Natural killer cell (primary cell): Measurements from ENCODE around the gene WSCD2. TPM values are rescaled to one million over a fixed set of nuclear protein-coding genes. Genes with fewer than 3 reads are reported as not detected.
"Not testable (repeated sequence)": the region's sequence is repeated elsewhere in the genome, so short reads cannot be mapped to it uniquely, and the experiment has no call there.

Experiments used
- ATAC-seq, 3 donors: fragments of 150-1000 bp in 2 of 3; fragments of 200-7000 bp in 1 of 3; cut with Tn5 transposase; 1 replicate in 1 of 3; 2 replicates in 2 of 3; pipeline ENCODE4 v1.10.0; 2021; ENCODE audit warnings: mild to moderate bottlenecking in 2 of 3, moderate library complexity in 2 of 3
- DNase-seq, 2 donors: peaks; one replicate each; pipeline versions ENCODE4 v3.0.0 to v3.0.0-alpha.2; 2013 to 2021; ENCODE audit warnings: mixed read lengths in 1 of 2
- H3K27ac ChIP-seq: one replicate; pipeline ENCODE4 v1.5.1; 2013; ENCODE audit warnings: mild to moderate bottlenecking, low read length
- H3K27me3 ChIP-seq: one replicate; pipeline ENCODE4 v1.6.1; 2013; ENCODE audit warnings: low read length; ENCODE audit not compliant: control insufficient read depth, insufficient read depth
- H3K36me3 ChIP-seq: one replicate; pipeline ENCODE4 v1.6.1; 2013; ENCODE audit warnings: low read length; ENCODE audit not compliant: control insufficient read depth, insufficient read depth
- H3K4me1 ChIP-seq: one replicate; pipeline ENCODE4 v1.6.1; 2013; ENCODE audit warnings: low read length; ENCODE audit not compliant: control insufficient read depth, insufficient read depth
- H3K4me3 ChIP-seq: one replicate; pipeline ENCODE4 v1.5.1; 2013; ENCODE audit warnings: low read length
- H3K9me3 ChIP-seq: one replicate; pipeline ENCODE4 v1.6.1; 2013; ENCODE audit warnings: low read length; ENCODE audit not compliant: control insufficient read depth, insufficient read depth
- H3K27ac Mint-ChIP-seq, 2 donors: one replicate each; pipeline ENCODE4 v1.8.0; 2022; ENCODE audit warnings: mild to moderate bottlenecking in 2 of 2, mixed read lengths in 2 of 2, moderate library complexity in 1 of 2
- H3K27me3 Mint-ChIP-seq, 2 donors: one replicate each; pipeline ENCODE4 v1.8.0; 2022; ENCODE audit warnings: low read depth in 2 of 2, mixed read lengths in 2 of 2
- H3K36me3 Mint-ChIP-seq: one replicate; pipeline ENCODE4 v1.8.0; 2022; ENCODE audit warnings: mixed read lengths
- H3K4me1 Mint-ChIP-seq, 2 donors: one replicate each; pipeline ENCODE4 v1.8.0; 2022; ENCODE audit warnings: mixed read lengths in 2 of 2
- H3K4me3 Mint-ChIP-seq: one replicate; pipeline ENCODE4 v1.8.0; 2022; ENCODE audit warnings: mild to moderate bottlenecking, moderate library complexity, mixed read lengths
- H3K9me3 Mint-ChIP-seq, 2 donors: one replicate each; pipeline ENCODE4 v1.8.0; 2022; ENCODE audit warnings: mixed read lengths in 2 of 2
- WGBS: methylation state at CpG from one replicate; pipeline ENCODE4 v1.1.7; 2013; ENCODE audit warnings: missing lambda C conversion rate; ENCODE audit not compliant: insufficient coverage; 5-methylcytosine and 5-hydroxymethylcytosine counted together
- intact Hi-C: fragments of 100-400 bp; cut with micrococcal nuclease; formaldehyde crosslinking; loops from one replicate; pipeline ENCODE4 v1.14.2; 2022
- total RNA-seq, 4 donors: library from RNA; stranded (reverse); fragments of 120-200 nt in 1 of 4; gene quantifications; one replicate each; pipeline versions ENCODE4 v1.2.3 to v1.2.4, GENCODE V29; 2013 to 2022
- TF ChIP-seq, protein P1 (sequence below): fragments of 200-600 bp; IDR thresholded peaks from one replicate; pipeline ENCODE4 v1.8.0; 2022; ENCODE audit warnings: antibody characterized with exemption

The WSCD2 gene
- total RNA-seq, 3 donors from 2014 or later (not counting 1 experiment from before 2014, with no cell fraction given) = 0.32 to 0.78 TPM; not detected in 1

DNA sequence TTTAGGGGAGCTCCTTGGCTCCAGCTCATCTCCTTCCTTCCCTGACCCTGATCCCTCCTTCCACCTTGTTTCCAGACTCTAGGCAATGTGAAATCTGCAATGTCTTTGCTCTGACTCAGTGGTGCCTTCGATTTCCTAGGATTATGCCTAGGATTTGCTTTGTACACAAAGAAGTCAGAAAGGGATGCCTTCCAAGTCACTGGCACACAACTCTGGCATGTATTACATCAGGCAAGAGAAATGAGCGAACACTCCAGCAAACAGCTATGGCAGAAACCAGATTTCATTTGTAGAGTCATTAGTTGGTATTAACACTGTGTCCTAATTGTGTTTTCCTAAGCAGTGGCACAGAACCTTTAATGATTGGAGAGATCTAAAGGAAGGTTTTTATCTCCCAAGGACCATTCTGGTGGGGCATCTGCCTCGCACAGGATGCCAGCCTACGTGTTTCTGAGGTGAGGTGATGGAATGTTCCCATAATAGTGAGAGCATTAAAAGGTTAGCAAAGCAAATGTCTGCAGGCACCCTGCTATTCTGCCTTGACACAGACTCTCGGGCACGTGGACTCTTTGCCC lies 84.9 kb downstream of the WSCD2 start:
- H3K4me1 ChIP-seq = no peaks in the 10 kb centered on the region
- no peaks in the 10 kb centered on the region for H3K9me3 Mint-ChIP-seq
- no peak overlapping the region for H3K27ac ChIP-seq
- ATAC-seq (no peak), DNase-seq (no peak)
- peaks cover 8 to 18% of the 10 kb centered on the region in 2 donors for H3K4me1 Mint-ChIP-seq
- no peaks in the 10 kb centered on the region for H3K9me3 ChIP-seq
- H3K27ac Mint-ChIP-seq = no peak overlapping the region
- intact Hi-C loops = no loop called here
- 57% methylated on average over 6 of the region's 6 CpGs for WGBS
- no peaks in the 10 kb centered on the region for H3K27me3 ChIP-seq
- H3K4me3 Mint-ChIP-seq = no peak overlapping the region
- H3K36me3 Mint-ChIP-seq = no peaks in the 10 kb centered on the region
- no peak overlapping the region for H3K4me3 ChIP-seq
- no peaks in the 10 kb centered on the region for H3K36me3 ChIP-seq
- TF ChIP-seq, protein P1, sequence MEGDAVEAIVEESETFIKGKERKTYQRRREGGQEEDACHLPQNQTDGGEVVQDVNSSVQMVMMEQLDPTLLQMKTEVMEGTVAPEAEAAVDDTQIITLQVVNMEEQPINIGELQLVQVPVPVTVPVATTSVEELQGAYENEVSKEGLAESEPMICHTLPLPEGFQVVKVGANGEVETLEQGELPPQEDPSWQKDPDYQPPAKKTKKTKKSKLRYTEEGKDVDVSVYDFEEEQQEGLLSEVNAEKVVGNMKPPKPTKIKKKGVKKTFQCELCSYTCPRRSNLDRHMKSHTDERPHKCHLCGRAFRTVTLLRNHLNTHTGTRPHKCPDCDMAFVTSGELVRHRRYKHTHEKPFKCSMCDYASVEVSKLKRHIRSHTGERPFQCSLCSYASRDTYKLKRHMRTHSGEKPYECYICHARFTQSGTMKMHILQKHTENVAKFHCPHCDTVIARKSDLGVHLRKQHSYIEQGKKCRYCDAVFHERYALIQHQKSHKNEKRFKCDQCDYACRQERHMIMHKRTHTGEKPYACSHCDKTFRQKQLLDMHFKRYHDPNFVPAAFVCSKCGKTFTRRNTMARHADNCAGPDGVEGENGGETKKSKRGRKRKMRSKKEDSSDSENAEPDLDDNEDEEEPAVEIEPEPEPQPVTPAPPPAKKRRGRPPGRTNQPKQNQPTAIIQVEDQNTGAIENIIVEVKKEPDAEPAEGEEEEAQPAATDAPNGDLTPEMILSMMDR = no peak
- peaks cover 29 to 31% of the 10 kb centered on the region in 2 donors for H3K27me3 Mint-ChIP-seq

DNA sequence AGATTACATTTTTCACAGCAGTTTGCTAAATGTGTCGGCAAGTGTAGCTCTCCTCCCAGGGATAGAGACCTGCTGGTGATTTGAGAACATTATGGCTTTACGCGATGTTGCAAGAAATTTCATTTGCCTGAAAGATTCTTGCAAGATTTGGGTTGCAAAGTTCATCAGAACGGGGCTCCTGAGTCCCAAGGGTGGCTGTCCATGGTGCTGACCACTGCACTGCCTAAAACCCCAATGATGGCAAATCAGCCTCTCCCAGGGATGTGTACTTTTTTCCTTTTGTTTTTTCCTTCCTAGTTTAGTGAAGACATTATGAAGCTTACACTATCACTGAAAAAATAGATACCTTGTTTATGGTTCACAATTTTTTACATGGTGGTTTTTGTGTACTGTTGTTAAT lies 85.4 kb downstream of the WSCD2 start:
- H3K9me3 Mint-ChIP-seq = no peaks in the 10 kb centered on the region
- intact Hi-C loops = no loop called here
- H3K27me3 ChIP-seq = no peaks in the 10 kb centered on the region
- H3K27ac ChIP-seq = no peak overlapping the region
- peaks cover 29% of the 10 kb centered on the region in 2 donors for H3K27me3 Mint-ChIP-seq
- DNase-seq = peak; percentile 29 to 30
- H3K4me3 Mint-ChIP-seq = no peak overlapping the region
- H3K27ac Mint-ChIP-seq = no peak overlapping the region
- TF ChIP-seq, protein P1 = no peak
- no peaks in the 10 kb centered on the region for H3K4me1 ChIP-seq
- no peaks in the 10 kb centered on the region for H3K36me3 Mint-ChIP-seq
- no peaks in the 10 kb centered on the region for H3K36me3 ChIP-seq
- peak in 1 of 3 donors; percentile 53 for ATAC-seq
- H3K4me1 Mint-ChIP-seq = peaks cover 8 to 18% of the 10 kb centered on the region in 2 donors
- H3K9me3 ChIP-seq = no peaks in the 10 kb centered on the region
- 38% methylated on average over 4 of the region's 4 CpGs for WGBS
- no peak overlapping the region for H3K4me3 ChIP-seq

DNA sequence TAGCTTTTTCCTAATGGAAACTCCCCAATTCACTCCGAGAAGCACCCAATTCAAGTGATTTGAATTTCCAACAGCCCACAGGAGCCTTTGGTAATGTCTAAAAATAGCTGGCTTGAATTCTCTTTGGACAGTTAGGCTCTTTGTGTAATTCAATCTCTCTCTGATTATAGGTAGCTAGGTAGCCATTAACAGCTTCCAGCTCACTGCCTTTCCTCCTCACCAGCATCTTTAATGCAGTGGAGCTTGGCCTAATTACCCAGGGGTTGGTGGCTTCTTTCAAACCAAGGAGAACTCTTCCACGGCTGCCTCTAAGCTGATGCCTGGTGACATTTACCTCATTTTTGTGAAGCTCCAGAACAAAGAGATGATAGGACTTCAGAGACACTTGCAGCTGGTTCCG lies 86.4 kb downstream of the WSCD2 start:
- Mint-ChIP-seq H3K4me1 (peaks cover 8 to 15% of the 10 kb centered on the region in 2 donors), H3K27ac (no peak overlapping the region), H3K27me3 (peaks cover 24 to 25% of the 10 kb centered on the region in 2 donors), H3K36me3 (no peaks in the 10 kb centered on the region), H3K9me3 (no peaks in the 10 kb centered on the region), H3K4me3 (no peak overlapping the region)
- H3K36me3 ChIP-seq = no peaks in the 10 kb centered on the region
- no peak overlapping the region for H3K27ac ChIP-seq
- intact Hi-C loops = no loop called here
- 92% methylated on average over 3 of the region's 3 CpGs for WGBS
- no peak for DNase-seq
- no peaks in the 10 kb centered on the region for H3K9me3 ChIP-seq
- no peak for ATAC-seq
- H3K4me3 ChIP-seq = no peak overlapping the region
- no peaks in the 10 kb centered on the region for H3K27me3 ChIP-seq
- TF ChIP-seq, protein P1 = no peak
- no peaks in the 10 kb centered on the region for H3K4me1 ChIP-seq

DNA sequence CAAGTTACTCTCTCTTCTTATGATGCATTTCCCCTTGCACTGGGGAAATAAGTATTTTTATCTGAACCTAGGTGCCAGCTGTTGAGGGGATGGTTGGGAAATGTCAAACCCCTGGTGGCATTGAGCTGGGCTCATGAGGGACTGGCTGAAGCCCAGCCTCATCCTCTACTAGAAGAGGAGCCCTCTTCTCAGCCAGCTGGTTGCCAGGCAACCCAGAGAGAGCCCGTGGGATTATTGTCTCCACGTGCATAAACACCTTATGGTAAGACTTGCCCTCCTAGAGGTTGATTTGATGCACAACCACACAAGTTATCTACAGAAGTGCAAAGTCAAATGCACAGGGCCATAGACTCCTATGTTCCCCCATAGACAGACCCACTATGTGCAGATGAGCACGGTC lies 89.8 kb downstream of the WSCD2 start:
- DNase-seq (no peak), ATAC-seq (no peak)
- Histone ChIP-seq H3K36me3 (no peaks in the 10 kb centered on the region), H3K27ac (no peak overlapping the region), H3K4me1 (no peaks in the 10 kb centered on the region), H3K9me3 (no peaks in the 10 kb centered on the region), H3K4me3 (no peak overlapping the region), H3K27me3 (no peaks in the 10 kb centered on the region)
- TF ChIP-seq, protein P1 = no peak
- no peak overlapping the region for H3K4me3 Mint-ChIP-seq
- H3K27ac Mint-ChIP-seq = no peak overlapping the region
- WGBS = 59% methylated on average over 3 of the region's 3 CpGs
- intact Hi-C loops = no loop called here
- H3K36me3 Mint-ChIP-seq = no peaks in the 10 kb centered on the region
- H3K27me3 Mint-ChIP-seq = peaks cover 2 to 10% of the 10 kb centered on the region in 2 donors
- H3K9me3 Mint-ChIP-seq = no peaks in the 10 kb centered on the region
- H3K4me1 Mint-ChIP-seq = peaks cover 8 to 14% of the 10 kb centered on the region in 2 donors

DNA sequence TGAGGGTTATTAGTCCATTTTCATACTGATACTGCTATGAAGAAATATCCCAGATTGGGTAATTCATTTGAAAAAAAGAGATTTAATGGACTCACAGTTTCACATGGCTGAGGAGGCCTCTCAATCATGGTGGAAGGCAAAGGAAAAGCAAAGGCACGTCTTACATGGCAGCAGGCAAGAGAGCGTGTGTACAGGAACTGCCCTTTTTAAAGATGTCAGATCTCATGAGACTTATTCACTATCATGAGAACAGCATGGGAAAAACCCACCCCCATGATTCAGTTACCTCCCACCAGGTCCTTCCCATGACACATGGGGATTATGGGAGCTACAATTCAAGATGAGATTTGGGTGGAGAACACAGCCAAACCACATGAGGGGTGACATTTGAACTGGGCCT lies 96.0 kb downstream of the WSCD2 start:
- 75% methylated on average over 2 of the region's 2 CpGs for WGBS
- intact Hi-C loops, H3K27ac ChIP-seq, H3K4me1 Mint-ChIP-seq, H3K9me3 Mint-ChIP-seq, H3K27me3 Mint-ChIP-seq, H3K36me3 ChIP-seq, H3K27ac Mint-ChIP-seq, H3K36me3 Mint-ChIP-seq, H3K27me3 ChIP-seq, H3K9me3 ChIP-seq, DNase-seq, H3K4me1 ChIP-seq, ATAC-seq, H3K4me3 Mint-ChIP-seq, H3K4me3 ChIP-seq: not testable (repeated sequence)
